Measurements from ENCODE around the gene MAP3K8. TPM values are rescaled to one million over a fixed set of nuclear protein-coding genes. Genes with fewer than 3 reads are reported as not detected.

Gene MAP3K8
- total and polyA plus RNA-seq, 2 of the 8 experiments (the other 6 are each of a cell fraction or from before 2014, with no cell fraction given) = 5.6 to 6.0 TPM

GRCh38 chr10:30491916-30492515, 58.0 kb downstream of the MAP3K8 start (continued):
- TF ChIP-seq CHD7 (IDR thresholded peaks at IDR 0.05; ENCODE audit: insufficient replicate concordance, low read length) (no peak), KDM5A (IDR thresholded peaks at IDR 0.05; ENCODE audit: low read length) (no peak), GABPA (IDR thresholded peaks at IDR 0.05; ENCODE audit: borderline replicate concordance, insufficient read depth, low read length) (no peak), CEBPB (IDR thresholded peaks at IDR 0.05; ENCODE audit: low read depth, low read length) (no peak), ATF2 (IDR thresholded peaks at IDR 0.05; ENCODE audit: low read length) (no peak), SIN3A (conservative IDR thresholded peaks at IDR 0.05 in 1 of 2, IDR thresholded peaks at IDR 0.05 in 1 of 2; ENCODE audit: low read depth in 1 of 2, low read length in 2 of 2) (no peak), TAF1 (IDR thresholded peaks at IDR 0.05; ENCODE audit: low read depth, low read length) (no peak)

Measured in H1 (cell line).